PC-9 (cell line): ENCODE measurements around the gene KCNJ12.

Experiments
- EZH2 ChIP-seq: fragments of 200-600 bp; sonication (generic); IDR thresholded peaks from 2 replicates; pipeline ENCODE4 v1.8.0; 2017; ENCODE audit warnings: antibody characterized with exemption, low read depth
- TF ChIP-seq, protein P1 (sequence below): fragments of 200-600 bp; sonication (generic); conservative IDR thresholded peaks from 2 replicates; pipeline ENCODE4 v1.6.1; 2017; ENCODE audit warnings: mixed run types, antibody characterized with exemption, mild to moderate bottlenecking, moderate library complexity

- TF ChIP-seq, protein P1, sequence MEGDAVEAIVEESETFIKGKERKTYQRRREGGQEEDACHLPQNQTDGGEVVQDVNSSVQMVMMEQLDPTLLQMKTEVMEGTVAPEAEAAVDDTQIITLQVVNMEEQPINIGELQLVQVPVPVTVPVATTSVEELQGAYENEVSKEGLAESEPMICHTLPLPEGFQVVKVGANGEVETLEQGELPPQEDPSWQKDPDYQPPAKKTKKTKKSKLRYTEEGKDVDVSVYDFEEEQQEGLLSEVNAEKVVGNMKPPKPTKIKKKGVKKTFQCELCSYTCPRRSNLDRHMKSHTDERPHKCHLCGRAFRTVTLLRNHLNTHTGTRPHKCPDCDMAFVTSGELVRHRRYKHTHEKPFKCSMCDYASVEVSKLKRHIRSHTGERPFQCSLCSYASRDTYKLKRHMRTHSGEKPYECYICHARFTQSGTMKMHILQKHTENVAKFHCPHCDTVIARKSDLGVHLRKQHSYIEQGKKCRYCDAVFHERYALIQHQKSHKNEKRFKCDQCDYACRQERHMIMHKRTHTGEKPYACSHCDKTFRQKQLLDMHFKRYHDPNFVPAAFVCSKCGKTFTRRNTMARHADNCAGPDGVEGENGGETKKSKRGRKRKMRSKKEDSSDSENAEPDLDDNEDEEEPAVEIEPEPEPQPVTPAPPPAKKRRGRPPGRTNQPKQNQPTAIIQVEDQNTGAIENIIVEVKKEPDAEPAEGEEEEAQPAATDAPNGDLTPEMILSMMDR = no peak
- TF ChIP-seq EZH2 = no peak
Measured at GRCh38 chr17:21370430-21370829, 5.7 kb upstream of the KCNJ12 start.
